ENCODE results near the gene NANS.

Gene NANS

DNA sequence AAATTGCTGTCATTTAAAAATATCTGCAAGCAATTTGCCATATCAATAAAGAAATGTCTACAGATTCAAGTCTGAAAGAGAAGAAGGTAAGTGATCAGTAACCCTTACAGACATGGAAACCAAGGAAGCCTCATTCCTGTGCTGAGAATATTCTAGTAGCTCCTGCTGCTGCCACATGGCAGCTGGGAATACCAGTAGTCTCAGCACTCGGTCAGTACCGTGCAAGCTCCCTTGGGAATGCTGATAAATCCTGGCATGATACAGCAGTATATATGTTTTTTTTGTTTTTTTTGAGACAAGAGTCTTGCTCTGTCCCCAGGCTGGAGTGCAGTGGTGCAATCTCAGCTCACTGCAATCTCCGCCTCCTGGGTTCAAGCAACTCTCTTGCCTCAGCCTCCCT lies 27.9 kb downstream of the NANS start:
- Histone ChIP-seq H2AFZ (ENCODE audit: low read length) (no peak overlapping the region), H3K4me2 (ENCODE audit: low read depth, low read length, poor library complexity, severe bottlenecking) (no peak overlapping the region), H3K4me3 (ENCODE audit: low read length, poor library complexity, severe bottlenecking) (no peak overlapping the region), H3F3A (ENCODE audit: low read depth) (no peaks in the 10 kb centered on the region), H3K36me3 (ENCODE audit: insufficient read depth, low read length) (peaks cover 55% of the 10 kb centered on the region), H3K79me2 (ENCODE audit: insufficient read depth, low read length) (no peaks in the 10 kb centered on the region), H3K9me3 (ENCODE audit: insufficient read depth, low read depth, low read length) (no peaks in the 10 kb centered on the region), H3K27me3 (ENCODE audit: insufficient read depth, low read length, poor library complexity, severe bottlenecking) (no peaks in the 10 kb centered on the region), H4K20me1 (ENCODE audit: insufficient read depth, low read length, poor library complexity, severe bottlenecking) (no peaks in the 10 kb centered on the region), H3K9me2 (replicated peaks; ENCODE audit: low read depth, low read length) (no peaks in the 10 kb centered on the region), H3K4me1 (ENCODE audit: insufficient read depth, low read length, poor library complexity, severe bottlenecking) (no peaks in the 10 kb centered on the region), H3K9ac (ENCODE audit: low read depth, low read length, poor library complexity, severe bottlenecking) (no peak overlapping the region)
- TF ChIP-seq EZH2phosphoT487 (IDR thresholded peaks at IDR 0.05; ENCODE audit: borderline replicate concordance), result no peak
- TF ChIP-seq CTCF (conservative IDR thresholded peaks at IDR 0.05; ENCODE audit: low read length), result no peak

DNA sequence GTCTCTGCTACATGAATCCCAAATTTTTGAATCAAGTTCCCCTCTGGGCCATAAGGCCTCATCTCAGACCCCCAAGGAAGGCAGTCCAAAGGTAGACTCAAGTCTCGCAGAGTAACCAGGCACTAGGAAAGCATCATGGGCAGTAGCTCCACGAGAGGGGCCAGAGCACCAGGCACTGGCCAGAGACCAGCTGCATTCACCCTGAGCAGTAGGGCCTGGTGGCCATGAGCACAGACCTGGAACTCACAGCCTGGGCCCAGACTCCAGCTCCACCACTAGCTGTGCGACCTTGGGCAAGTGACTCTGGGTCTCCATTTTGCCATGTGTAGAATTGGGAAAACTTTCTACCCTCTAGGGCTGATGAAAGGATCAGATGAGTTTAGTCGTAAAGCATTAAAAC lies 28.5 kb downstream of the NANS start:
- Histone ChIP-seq H3K9ac (ENCODE audit: low read depth, low read length, poor library complexity, severe bottlenecking) (no peak overlapping the region), H3K9me3 (ENCODE audit: insufficient read depth, low read depth, low read length) (no peaks in the 10 kb centered on the region), H4K20me1 (ENCODE audit: insufficient read depth, low read length, poor library complexity, severe bottlenecking) (no peaks in the 10 kb centered on the region), H2AFZ (ENCODE audit: low read length) (no peak overlapping the region), H3K9me2 (replicated peaks; ENCODE audit: low read depth, low read length) (no peaks in the 10 kb centered on the region), H3K4me1 (ENCODE audit: insufficient read depth, low read length, poor library complexity, severe bottlenecking) (no peaks in the 10 kb centered on the region), H3K4me3 (ENCODE audit: low read length, poor library complexity, severe bottlenecking) (no peak overlapping the region), H3F3A (ENCODE audit: low read depth) (no peaks in the 10 kb centered on the region), H3K36me3 (ENCODE audit: insufficient read depth, low read length) (peaks cover 55% of the 10 kb centered on the region), H3K79me2 (ENCODE audit: insufficient read depth, low read length) (no peaks in the 10 kb centered on the region), H3K4me2 (ENCODE audit: low read depth, low read length, poor library complexity, severe bottlenecking) (no peak overlapping the region), H3K27me3 (ENCODE audit: insufficient read depth, low read length, poor library complexity, severe bottlenecking) (no peaks in the 10 kb centered on the region)
- TF ChIP-seq EZH2phosphoT487 (IDR thresholded peaks at IDR 0.05; ENCODE audit: borderline replicate concordance) (no peak), CTCF (conservative IDR thresholded peaks at IDR 0.05; ENCODE audit: low read length) (no peak)

- Histone ChIP-seq H3K9me3 (ENCODE audit: insufficient read depth, low read depth, low read length) (no peaks in the 10 kb centered on the region), H3K4me2 (ENCODE audit: low read depth, low read length, poor library complexity, severe bottlenecking) (no peak overlapping the region), H3F3A (ENCODE audit: low read depth) (no peaks in the 10 kb centered on the region), H3K4me3 (ENCODE audit: low read length, poor library complexity, severe bottlenecking) (no peak overlapping the region), H3K9ac (ENCODE audit: low read depth, low read length, poor library complexity, severe bottlenecking) (no peak overlapping the region), H3K9me2 (replicated peaks; ENCODE audit: low read depth, low read length) (no peaks in the 10 kb centered on the region), H2AFZ (ENCODE audit: low read length) (no peak overlapping the region), H3K79me2 (ENCODE audit: insufficient read depth, low read length) (no peaks in the 10 kb centered on the region), H4K20me1 (ENCODE audit: insufficient read depth, low read length, poor library complexity, severe bottlenecking) (no peaks in the 10 kb centered on the region), H3K4me1 (ENCODE audit: insufficient read depth, low read length, poor library complexity, severe bottlenecking) (no peaks in the 10 kb centered on the region), H3K36me3 (ENCODE audit: insufficient read depth, low read length) (peaks cover 50% of the 10 kb centered on the region), H3K27me3 (ENCODE audit: insufficient read depth, low read length, poor library complexity, severe bottlenecking) (no peaks in the 10 kb centered on the region)
- TF ChIP-seq EZH2phosphoT487 (IDR thresholded peaks at IDR 0.05; ENCODE audit: borderline replicate concordance) (no peak), CTCF (conservative IDR thresholded peaks at IDR 0.05; ENCODE audit: low read length) (no peak)
These were observed 29.4 kb downstream of the NANS start for GRCh38 chr9:98085944-98086343.
